SK-N-DZ (cell line): Measurements from ENCODE around the gene RPP30.
A peak's percentile ranks its signal among the peaks of the same experiment; 100 is the strongest.
"Not testable (repeated sequence)": the region's sequence is repeated elsewhere in the genome, so short reads cannot be mapped to it uniquely, and the experiment has no call there.

ENCODE experiments used
- DNase-seq: peaks from one replicate; pipeline ENCODE4 v3.0.0-alpha.2; 2015; ENCODE audit warnings: low spot score

The RPP30 gene

DNA sequence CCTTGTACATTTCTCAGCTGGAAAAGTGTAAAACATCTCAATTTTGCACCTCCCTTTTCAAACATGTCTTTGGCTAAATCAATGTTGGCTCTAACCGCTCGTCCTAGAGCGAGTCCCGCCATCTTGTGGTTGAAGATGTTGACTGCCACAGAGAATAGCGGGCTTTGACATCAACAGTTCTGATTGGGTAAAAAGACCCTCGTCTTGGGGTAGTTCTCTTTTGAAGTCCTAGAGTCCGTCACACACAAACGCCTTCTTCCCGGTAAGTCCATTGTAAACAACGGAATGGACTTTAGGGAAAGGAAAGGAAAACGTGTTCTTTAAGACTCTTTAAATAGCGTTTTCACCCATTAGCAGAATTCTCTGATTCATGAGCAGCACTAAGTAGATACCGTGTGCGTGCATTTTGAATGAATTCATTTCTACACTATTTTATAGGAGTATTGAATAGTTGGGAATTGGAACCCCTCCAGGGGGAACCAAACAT lies 452 bp upstream of the RPP30 start:
- DNase-seq: peak; percentile 92

DNA sequence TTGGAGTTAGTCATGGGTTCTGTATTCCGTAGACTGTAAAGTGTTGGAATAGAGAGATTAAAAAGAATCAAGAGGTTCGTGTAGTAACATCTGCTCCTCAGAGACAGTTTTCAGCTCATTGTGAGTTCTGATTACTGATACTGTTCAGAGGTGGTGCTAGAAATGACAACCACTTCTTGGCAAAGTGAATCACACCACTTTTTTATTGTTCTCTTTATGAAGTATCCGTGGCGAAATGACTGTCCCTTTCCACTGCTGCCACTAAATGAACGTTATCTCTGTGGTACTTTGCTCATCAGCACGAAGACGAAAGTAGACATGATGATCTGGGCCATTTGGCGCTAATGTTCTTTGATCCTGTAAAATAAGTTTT lies 860 bp downstream of the RPP30 start:
- no peak for DNase-seq

DNA sequence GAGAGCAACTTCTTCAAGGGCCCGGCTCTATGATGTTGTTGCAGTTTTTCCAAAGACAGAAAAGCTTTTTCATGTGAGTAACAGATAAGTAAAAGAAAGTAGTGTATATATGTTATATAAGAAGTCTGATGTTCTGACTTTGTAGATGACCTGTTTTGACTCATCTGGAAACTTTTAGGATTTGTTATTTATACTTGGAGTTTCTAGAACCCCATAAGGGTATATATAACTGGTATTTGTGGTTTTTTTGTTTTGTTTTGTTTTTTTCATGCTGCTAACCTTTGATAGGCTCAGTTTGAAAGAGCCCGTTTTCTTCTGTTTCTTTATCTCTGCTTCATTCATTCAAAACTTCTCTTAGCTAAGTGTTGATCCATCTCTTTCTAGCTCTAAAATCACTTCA lies 7.3 kb downstream of the RPP30 start:
- DNase-seq: no peak

DNA sequence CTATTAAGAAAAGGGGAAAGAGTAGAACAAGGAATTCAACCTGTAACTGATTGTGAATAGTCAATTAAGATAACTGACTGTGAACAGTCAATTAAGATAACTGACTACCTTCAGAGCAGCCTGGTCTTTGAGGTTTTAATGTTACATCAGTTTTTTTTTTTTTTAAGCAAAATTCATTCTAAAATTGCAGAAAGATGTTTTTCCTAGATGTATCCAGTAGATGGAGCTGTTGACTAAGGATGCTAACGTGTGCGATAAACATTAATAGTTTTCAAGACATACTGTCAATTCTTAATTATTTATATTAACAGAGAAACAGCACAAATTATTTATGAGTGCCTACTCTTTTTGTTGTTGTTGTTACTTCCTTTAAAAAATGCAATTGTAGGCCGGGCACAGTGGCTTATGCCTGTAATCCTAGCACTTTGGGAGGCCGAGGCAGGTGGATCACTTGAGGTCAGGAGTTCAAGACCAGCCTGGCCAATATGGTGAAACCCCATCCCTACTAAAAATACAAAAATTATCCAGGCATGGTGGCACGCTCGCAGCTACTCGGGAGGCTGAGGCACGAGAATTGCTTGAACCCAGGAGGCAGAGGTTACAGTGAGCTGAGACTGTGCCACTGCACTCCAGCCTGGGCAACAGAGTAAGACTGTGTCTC lies 8.4 kb downstream of the RPP30 start:
- DNase-seq: peak; percentile 36

DNA sequence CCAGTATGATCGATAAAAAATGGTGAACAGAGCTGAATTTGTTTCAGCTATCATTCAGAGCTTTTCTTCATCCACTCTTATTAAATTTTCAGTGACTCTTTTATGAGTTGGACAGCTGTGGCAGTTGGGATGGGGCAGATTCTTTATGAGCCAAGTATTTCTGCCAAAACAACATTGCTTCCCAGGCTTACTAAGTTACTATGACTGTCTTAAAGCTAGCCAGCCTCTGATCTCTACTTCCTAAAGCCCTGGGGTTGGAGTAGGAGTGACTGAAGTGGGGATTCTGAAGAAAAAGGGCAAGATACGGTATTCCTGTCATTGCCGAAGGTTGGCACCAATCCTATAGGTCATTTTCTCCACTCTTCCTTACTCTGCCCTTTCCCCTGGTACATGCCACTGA lies 12.7 kb downstream of the RPP30 start:
- no peak for DNase-seq

DNA sequence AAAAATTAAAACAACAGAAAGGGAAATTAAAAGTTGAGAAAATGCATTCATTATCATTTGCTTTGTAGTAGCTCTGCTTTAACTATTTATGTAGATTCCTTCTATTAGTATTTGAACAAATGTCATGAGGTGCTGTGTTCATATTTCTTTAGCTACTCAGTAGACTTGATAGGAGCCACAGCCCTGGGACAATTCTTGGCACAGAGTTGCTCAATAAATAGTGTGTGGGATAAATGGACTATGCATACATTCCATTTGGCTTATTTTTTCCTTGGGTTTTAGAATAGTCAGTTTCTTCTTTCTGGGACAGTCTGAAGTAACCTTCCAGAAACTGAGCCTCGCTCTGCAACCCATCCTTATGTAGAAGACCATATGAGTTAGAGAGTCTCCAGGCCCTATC lies 13.4 kb downstream of the RPP30 start:
- no peak for DNase-seq

DNA sequence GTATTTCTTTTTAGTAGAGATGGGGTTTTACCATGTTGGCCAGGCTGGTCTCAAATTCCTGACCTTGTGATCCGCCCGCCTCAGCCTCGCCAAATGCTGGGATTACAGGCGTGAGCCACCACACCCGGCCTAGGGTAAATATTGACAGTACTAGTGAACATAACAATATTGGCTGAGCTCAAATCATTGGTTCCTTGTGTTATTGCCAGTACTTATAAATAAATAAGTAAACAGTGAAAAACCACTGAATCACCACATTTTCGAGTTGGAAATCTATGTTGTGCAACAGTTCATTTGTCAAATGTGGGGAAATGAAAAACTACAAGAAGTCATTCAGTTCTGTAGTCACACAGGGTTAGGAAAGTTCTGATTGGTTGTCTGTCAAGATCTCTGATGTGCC lies 15.8 kb downstream of the RPP30 start:
- no peak for DNase-seq

DNA sequence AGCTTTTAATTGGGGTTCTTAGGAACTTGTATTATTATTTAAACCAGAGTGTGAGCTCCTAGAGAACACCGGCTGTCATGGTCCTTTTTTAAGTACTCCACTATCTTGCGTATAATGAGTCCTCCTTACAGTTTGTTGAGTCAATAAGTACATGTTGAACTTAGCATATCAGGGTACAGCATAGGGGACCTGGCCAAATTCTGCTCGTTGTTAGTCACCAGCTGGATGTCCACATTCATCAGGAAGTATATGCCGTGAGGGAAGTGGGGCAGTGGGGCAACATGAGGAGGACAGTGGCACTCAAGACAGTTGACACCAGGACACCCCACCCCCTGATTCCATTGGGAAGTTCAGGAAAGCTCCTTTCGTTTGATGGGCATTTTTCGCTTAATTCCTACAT lies 16.6 kb downstream of the RPP30 start:
- no peak for DNase-seq

DNA sequence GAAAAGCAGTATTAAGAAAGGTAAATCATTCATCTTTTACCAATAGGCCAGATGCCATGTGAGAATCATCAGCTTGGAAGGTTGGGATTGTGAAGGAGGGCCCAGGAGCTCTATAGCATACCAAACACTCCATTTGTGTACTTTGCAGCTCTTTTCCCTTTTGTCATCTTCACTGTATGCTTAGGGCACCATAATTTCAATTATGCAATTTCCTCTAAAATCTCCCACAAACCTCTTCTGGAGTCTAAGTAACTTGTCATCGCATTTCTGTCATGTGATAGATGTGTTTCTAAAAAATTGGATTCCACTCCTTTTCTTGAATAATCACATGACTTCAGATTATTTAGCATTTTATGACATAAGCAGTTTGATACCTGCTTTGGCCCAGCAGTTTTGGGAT lies 17.9 kb downstream of the RPP30 start:
- no peak for DNase-seq

DNA sequence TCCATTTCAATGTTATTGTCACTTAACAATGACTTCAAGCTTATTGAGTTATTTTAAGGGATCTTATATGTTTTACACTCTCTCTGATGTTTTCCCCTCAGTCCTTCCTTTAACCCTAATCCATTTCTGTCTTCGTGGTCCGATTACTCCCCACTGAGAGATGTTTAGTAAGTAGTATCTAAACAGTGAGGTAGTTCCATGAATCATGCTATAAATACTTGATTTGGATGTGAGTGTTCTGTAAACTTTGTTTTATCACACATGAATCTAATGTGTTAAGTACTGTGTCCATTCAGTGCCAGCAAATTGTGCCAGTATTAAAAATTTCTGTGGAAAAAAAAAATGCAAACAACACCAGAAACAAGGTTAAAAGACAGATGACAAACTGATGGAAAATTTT lies 18.6 kb downstream of the RPP30 start:
- DNase-seq: no peak

DNA sequence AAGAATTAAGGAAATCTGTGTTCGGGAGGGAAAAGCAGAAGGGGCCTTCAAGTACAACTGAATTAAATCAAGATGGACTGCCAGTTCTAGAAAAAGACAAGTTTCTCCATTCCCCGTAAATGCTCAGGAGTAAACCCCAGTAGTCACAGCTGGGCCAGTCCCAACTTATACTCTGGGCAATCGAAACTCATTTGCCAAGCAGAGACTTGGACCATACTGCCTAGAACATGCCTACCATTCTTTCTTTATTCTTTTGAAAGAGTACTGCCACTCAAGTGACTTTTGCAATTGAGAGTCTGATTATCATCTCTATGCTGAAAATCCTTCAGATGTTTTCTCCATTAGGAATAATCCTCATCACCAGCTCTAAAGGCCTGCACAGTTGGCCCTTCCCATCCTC lies 21.4 kb downstream of the RPP30 start:
- DNase-seq: no peak

DNA sequence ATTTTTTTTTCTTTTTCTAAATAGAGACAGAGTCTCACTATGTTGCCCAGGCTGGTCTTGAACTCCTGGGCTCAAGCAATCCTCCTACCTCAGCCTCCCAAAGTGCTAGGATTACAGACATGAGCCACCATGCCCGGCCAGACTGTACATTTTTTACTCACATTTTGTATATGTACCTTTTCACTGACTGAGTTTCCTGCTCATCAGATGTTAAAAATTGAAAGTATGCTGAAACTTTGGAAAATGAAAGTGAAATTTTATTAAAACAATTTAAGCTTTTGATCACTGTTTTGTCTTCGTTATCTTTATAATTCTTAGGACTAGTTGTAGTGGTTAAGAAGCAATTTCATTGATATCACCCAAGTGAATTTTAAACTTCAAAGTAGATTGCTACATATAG lies 25.1 kb downstream of the RPP30 start:
- not testable (repeated sequence) for DNase-seq

DNA sequence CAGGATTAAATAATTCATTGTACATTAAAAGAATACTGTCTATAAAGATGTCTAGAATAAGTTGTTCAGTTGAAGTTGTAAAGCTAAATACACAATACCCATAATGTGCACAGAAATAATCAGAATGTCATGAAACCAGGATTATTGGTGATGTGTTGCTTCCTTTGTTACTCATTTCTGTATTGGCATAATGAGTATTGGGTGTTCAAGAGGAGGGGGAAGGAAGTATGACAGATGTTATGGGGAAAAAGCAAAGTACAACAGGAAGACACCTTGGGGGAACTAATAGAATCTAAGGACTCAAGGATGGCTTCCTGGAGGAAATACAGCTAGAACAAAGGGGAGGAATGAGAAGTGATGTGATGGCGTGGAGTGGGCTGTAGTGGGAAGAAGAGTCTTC lies 34.2 kb downstream of the RPP30 start:
- no peak for DNase-seq

DNA sequence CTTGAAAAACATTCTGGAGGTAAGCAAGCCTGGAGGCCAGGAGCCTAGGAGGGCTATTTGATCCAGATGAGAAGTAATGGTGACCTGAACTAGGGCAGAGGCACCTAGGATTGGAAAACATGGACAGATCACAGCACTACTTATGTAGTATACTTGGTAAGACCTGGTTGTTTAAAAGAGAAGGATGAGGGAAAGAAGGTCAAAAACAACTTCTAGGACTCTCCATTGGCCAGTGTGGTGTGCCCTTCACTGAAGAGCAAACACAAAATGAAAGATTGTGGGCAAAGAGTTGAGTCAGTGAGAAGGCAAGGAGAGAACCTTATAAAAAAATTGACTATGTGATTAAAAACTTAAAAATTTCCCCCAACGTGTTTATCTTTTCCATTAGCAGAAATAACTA lies 34.8 kb downstream of the RPP30 start:
- DNase-seq: no peak

DNA sequence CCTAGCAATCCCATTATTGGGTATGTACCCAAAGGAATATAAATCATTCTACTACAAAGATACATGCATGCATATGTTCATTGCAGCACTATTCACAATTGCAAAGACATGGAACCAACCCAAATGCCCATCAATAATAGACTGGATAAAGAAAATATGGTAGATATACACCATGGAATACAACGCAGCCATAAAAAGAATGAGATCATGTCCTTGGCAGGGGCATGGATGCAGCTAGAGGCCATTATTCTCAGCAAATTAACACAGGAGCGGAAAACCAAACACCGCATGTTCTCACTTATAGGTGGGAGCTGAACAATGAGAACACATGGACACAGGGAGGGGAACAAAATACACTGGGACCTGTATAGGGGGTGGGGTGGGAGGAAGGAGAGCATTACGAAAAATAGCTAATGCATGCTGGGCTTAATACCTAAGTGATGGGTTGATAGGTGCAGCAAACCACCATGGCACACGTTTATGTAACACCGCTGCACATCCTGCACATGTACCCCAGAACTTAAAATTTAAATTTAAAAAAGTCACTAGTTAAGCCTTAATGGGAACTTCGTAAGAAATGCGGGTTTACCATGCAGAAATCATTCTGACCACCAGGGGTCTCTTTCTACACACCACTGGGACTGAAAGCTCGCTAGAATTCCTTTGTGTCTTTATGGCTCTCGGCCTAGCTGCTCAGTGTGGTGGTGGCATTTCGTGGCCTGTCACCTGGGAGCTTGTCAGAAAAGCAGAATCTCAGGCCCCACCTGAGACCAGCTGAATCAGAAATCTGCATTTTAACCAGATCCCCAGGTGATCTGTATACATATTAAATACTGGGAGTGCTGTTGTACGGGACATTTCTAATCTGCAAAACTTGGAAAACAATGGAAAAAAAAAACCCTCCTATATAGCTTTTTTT lies 39.6 kb downstream of the RPP30 start:
- DNase-seq: peak; percentile 74

DNA sequence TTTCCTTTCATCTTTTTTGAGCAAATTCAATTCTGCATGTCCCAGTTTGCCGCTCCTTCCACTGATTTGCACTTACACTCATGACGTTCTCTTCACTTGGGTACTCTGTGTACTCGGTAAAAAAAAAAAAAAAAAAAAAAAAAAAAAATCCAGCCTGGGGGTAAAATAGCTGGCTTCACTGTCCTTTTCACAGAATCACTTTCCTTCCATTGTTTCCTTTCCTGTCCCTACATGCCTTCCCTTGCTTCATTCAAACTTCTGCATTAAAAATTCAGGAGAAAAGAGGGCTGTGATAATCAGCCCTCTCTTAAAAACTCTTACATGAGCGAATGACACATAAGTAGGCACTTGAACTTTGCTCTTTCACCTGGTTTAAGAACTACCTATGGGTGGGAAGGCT lies 40.4 kb downstream of the RPP30 start:
- DNase-seq: no peak

DNA sequence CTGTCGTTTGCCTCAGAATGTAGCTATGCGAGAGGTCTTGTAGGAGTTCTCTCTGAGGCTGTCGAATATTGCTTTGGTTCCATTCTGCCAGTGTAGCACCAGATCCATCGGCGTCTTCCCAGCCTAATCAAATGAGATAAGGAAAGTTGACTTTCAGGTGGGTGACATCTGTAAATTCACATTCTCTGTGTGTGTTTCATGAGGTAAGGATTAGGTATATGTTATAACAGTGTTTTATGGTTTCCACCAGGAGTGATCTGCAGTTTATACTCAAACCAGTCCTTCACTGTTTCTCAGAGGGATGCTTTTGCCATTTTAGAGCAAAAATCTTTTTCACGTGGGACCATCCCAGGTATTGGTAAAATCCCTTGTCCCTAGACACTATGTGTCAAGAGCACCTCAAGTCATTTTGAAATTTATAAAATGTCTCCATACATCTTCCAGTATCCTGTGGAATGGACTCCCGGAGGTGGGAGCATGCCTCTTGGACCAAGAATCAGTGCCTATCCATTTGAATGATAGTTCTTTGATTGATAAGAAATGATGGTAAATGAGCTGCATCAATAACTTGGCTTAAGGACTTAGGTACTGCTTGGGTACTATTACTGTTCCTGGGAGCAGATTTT lies 41.2 kb downstream of the RPP30 start:
- DNase-seq: no peak

DNA sequence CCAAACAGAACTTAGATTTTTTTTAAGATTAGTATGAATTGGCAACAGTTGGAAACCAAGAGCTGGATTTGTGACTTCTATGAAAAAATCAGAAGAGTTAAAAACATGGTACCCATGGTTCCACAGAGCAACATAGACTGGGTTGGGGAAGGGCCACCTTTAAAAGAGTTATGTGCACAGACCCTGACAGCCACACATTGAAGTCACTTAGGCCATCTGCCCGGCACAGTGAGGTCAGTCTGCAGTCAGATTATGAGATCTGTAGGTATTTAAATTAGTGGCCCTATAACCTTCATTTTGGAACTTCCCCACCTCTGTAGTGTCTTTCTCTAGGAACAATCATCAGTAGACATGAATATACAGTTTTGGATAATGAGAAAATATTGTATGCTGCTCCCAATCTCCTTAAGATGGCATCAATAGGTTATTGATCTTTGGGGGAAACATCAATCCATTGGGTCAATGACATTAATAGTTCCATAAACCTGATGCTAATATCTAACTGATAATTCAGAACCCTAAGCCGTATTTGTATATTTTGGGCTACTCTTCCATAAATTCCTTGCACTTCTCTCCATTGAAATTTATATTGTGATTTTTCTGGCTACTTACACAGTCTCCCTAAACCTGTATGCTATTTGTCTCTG lies 42.1 kb downstream of the RPP30 start:
- no peak for DNase-seq

DNA sequence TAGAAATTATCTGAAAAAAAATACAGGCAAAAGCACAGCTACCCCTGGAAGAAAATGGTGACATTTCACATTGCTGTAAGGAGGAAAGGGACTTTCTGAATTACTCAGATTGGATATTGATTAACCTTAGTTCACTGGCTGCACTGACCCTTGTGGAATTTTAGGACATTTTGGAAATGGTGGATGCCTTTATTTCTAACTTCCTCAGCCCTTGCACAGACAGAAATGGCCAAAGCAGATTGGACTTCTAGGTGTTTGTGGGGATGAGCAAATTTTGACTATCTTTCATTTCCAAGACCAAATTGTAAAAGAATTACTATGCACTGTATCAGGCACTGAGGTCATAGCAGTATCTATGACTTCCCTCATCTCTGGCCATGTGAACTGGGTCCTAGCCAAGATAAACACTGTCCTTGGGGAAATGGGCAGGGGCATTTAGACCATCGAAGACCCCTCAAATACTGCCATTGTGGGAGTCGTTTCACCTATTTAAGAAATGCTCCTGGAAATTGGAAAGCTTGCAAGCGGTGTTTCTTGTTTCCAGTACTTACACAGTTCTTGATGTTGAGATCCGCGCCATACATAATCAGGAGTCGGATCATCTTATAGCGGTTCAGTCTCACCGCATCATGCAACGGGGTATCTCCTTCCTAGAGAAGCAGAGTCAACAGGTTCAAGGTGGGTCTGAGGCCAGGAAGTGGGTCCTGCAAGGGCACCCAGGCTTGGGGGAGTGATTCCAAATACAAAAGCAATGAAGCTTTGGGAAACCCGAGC lies 43.4 kb downstream of the RPP30 start:
- DNase-seq: no peak

DNA sequence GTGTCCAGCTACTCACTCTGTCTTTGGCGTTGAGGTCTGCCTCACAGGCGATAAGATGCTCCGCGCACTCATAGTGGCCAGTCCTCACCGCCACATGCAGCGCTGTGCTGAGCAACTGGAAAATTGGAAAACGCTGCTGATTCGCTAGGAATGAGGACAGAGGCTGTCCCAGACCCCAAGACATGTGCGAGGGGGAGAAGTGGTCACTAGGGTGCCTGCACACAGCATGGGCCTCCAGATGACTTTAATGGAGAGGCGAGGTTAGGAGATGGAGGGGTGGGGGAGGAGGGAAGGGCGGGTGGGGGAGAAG lies 43.9 kb downstream of the RPP30 start:
- no peak for DNase-seq

DNA sequence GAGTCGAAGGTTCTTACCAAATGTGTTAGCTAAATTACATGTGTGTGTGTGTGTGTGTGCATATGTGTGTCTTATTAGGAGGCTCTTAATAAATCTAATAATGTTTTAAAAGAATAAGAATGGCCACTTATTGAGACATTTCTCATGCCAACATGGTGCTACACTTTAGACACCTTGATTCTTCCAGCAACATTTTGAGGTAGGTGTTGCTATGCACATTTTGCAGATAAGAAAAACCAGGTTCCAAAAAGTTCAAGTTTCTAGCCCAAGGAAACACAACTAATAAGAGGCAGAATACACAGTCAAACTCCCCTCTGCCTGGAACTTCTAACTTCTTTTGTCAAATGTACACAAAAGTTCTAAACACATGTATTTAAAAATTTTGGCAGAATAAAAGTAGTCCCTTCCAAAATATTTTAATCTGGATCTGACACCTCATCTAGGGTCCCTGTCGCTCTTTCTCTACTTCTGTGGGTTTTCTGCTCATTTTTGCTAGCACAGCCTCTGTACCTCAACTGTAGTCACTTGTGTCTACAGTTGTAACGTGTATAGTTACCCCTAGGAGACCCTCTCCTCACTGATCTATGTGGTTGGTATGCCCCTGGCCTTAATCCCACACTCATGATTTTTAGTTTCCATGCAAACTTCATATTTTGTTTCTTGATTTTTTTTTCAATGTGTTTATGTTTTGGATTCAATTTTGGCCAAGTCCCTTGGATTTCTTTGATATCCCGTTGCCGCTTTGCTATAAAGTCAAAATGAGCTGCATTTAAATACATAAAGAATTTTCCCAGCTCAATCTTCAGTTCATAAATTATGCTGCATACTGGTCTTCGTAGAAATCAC lies 44.8 kb downstream of the RPP30 start:
- no peak for DNase-seq
